Type B pancreatic cell (in vitro differentiated cells): ENCODE results near the gene CLECL1. TPM values are rescaled to one million over a fixed set of nuclear protein-coding genes. Genes with fewer than 3 reads are reported as not detected.

Source experiments
- DNase-seq: peaks from one replicate; pipeline ENCODE4 v3.0.0; 2021; ENCODE audit warnings: mixed read lengths; ENCODE audit not compliant: unreplicated experiment; ENCODE audit errors: extremely low spot score
- H3K27ac Mint-ChIP-seq: 2 replicates; pipeline ENCODE4 v1.8.0; 2021; ENCODE audit warnings: mild to moderate bottlenecking, mixed read lengths
- H3K27me3 Mint-ChIP-seq: 2 replicates; pipeline ENCODE4 v1.8.0; 2021; ENCODE audit warnings: mixed read lengths
- H3K36me3 Mint-ChIP-seq: 2 replicates; pipeline ENCODE4 v1.8.0; 2021; ENCODE audit warnings: mixed read lengths
- H3K4me1 Mint-ChIP-seq: one replicate; pipeline ENCODE4 v1.8.0; 2021; ENCODE audit warnings: mixed read lengths; ENCODE audit not compliant: unreplicated experiment
- H3K4me3 Mint-ChIP-seq: 2 replicates; pipeline ENCODE4 v1.8.0; 2021; ENCODE audit warnings: mild to moderate bottlenecking, mixed read lengths
- H3K9me3 Mint-ChIP-seq: 2 replicates; pipeline ENCODE4 v1.8.0; 2021; ENCODE audit warnings: mixed read lengths
- CTCF ChIP-seq: fragments of 200-600 bp; sonication (generic); conservative IDR thresholded peaks from 2 replicates; pipeline ENCODE4 v1.5.0; 2021; ENCODE audit warnings: antibody characterized with exemption, mild to moderate bottlenecking
- total RNA-seq: library from RNA; stranded (reverse); gene quantifications from 2 replicates; pipeline ENCODE4 v1.2.1, GENCODE V29; 2021; ENCODE audit warnings: low replicate concordance

CLECL1 gene
- total RNA-seq, 1 donor from 2014 or later, result not detected

- no peaks in the 10 kb centered on the region for H3K4me1 Mint-ChIP-seq
- H3K36me3 Mint-ChIP-seq, result no peaks in the 10 kb centered on the region
- no peaks in the 10 kb centered on the region for H3K27me3 Mint-ChIP-seq
- TF ChIP-seq CTCF, result no peak
- no peak overlapping the region for H3K27ac Mint-ChIP-seq
- no peak overlapping the region for H3K4me3 Mint-ChIP-seq
- H3K9me3 Mint-ChIP-seq, result peaks cover 3% of the 10 kb centered on the region
- no peak for DNase-seq
Measured at GRCh38 chr12:9759694-9760093, 26.8 kb upstream of the CLECL1 start.

GRCh38 chr12:9758119-9758518 is 25.2 kb upstream of the CLECL1 start:
- no peak for DNase-seq
- no peak for TF ChIP-seq CTCF
- H3K27ac Mint-ChIP-seq, result no peak overlapping the region
- no peak overlapping the region for H3K4me3 Mint-ChIP-seq
- H3K36me3 Mint-ChIP-seq, result no peaks in the 10 kb centered on the region
- H3K27me3 Mint-ChIP-seq, result no peaks in the 10 kb centered on the region
- no peaks in the 10 kb centered on the region for H3K4me1 Mint-ChIP-seq
- H3K9me3 Mint-ChIP-seq, result peaks cover 3% of the 10 kb centered on the region

- Mint-ChIP-seq H3K4me3 (no peak overlapping the region), H3K27ac (no peak overlapping the region), H3K4me1 (no peaks in the 10 kb centered on the region), H3K27me3 (no peaks in the 10 kb centered on the region), H3K36me3 (no peaks in the 10 kb centered on the region), H3K9me3 (peaks cover 3% of the 10 kb centered on the region)
- no peak for DNase-seq
- no peak for TF ChIP-seq CTCF
Measured at GRCh38 chr12:9757433-9758025, 24.6 kb upstream of the CLECL1 start.

- no peaks in the 10 kb centered on the region for H3K27me3 Mint-ChIP-seq
- H3K36me3 Mint-ChIP-seq, result no peaks in the 10 kb centered on the region
- no peaks in the 10 kb centered on the region for H3K4me1 Mint-ChIP-seq
- no peak for TF ChIP-seq CTCF
- DNase-seq, result no peak
- no peak overlapping the region for H3K27ac Mint-ChIP-seq
- H3K9me3 Mint-ChIP-seq, result peaks cover 3% of the 10 kb centered on the region
- H3K4me3 Mint-ChIP-seq, result no peak overlapping the region
Measured at GRCh38 chr12:9756706-9757105, 23.8 kb upstream of the CLECL1 start.

GRCh38 chr12:9756170-9756569 is 23.3 kb upstream of the CLECL1 start:
- Mint-ChIP-seq H3K27me3 (no peaks in the 10 kb centered on the region), H3K27ac (no peak overlapping the region), H3K36me3 (no peaks in the 10 kb centered on the region), H3K9me3 (peaks cover 3% of the 10 kb centered on the region), H3K4me1 (no peaks in the 10 kb centered on the region), H3K4me3 (no peak overlapping the region)
- no peak for TF ChIP-seq CTCF
- DNase-seq, result no peak

- no peaks in the 10 kb centered on the region for H3K27me3 Mint-ChIP-seq
- no peaks in the 10 kb centered on the region for H3K36me3 Mint-ChIP-seq
- no peak overlapping the region for H3K4me3 Mint-ChIP-seq
Measured at GRCh38 chr12:9755567-9755966, 22.7 kb upstream of the CLECL1 start.

More at GRCh38 chr12:9755567-9755966, 22.7 kb upstream of the CLECL1 start:
- no peak for TF ChIP-seq CTCF
- DNase-seq, result no peak
- H3K9me3 Mint-ChIP-seq, result no peaks in the 10 kb centered on the region
- H3K27ac Mint-ChIP-seq, result no peak overlapping the region
- no peaks in the 10 kb centered on the region for H3K4me1 Mint-ChIP-seq
